ENCODE results near the gene KLHL28. TPM values are rescaled to one million over a fixed set of nuclear protein-coding genes. Genes with fewer than 3 reads are reported as not detected.

KLHL28 gene
- total and polyA plus RNA-seq, 2 donors (not counting 3 experiments of a cell fraction or from before 2014, with no cell fraction given): 2.9 to 7.3 TPM

GRCh38 chr14:44880791-44881190, 81.0 kb downstream of the KLHL28 start:
- Histone ChIP-seq H4K20me1 (replicated peaks; ENCODE audit: control insufficient read depth, extremely low read depth, insufficient read depth, low read length) (no peaks in the 10 kb centered on the region), H3K36me3 (ENCODE audit: control insufficient read depth in 2 of 2, extremely low read depth in 1 of 2, insufficient read depth in 2 of 2, low read length in 2 of 2) (no peaks in the 10 kb centered on the region), H3K4me1 (ENCODE audit: control insufficient read depth, extremely low read depth, insufficient read depth, low read length) (no peaks in the 10 kb centered on the region), H3K27ac (ENCODE audit: insufficient read depth, low read depth, low read length) (no peak overlapping the region), H3K79me2 (ENCODE audit: control insufficient read depth, insufficient read depth, low read length) (no peaks in the 10 kb centered on the region), H3K9me3 (replicated peaks; ENCODE audit: control insufficient read depth, insufficient read depth, low read length) (no peaks in the 10 kb centered on the region), H3K4me3 (replicated peaks in 1 of 3; ENCODE audit: insufficient read depth in 1 of 3, low read depth in 1 of 3, low read length in 3 of 3) (no peak overlapping the region), H3K27me3 (ENCODE audit: control insufficient read depth in 2 of 2, insufficient read depth in 2 of 2, low read length in 2 of 2) (no peaks in the 10 kb centered on the region), H2AFZ (ENCODE audit: low read depth, low read length) (no peak overlapping the region), H3K9ac (replicated peaks; ENCODE audit: extremely low read depth, insufficient read depth, low read length) (no peak overlapping the region), H3K9me1 (replicated peaks; ENCODE audit: control insufficient read depth, extremely low read depth, insufficient read depth, low read length) (no peaks in the 10 kb centered on the region), H3K4me2 (ENCODE audit: insufficient read depth, low read length) (no peak overlapping the region)
- intact Hi-C loops (cut with micrococcal nuclease): no loop called here
- BruUV-seq (replicated peaks): no TSS peak
- ChIA-PET POLR2A (no interaction called here), CTCF (no interaction called here)
- FAIRE-seq: no peak
- TF ChIP-seq POLR2A (IDR thresholded peaks at IDR 0.05; ENCODE audit: low read depth, low read length): no peak
- TF ChIP-seq GATA2 (IDR thresholded peaks at IDR 0.05; ENCODE audit: insufficient read depth, insufficient read length, low read depth, low read length): no peak
- no peak for TF ChIP-seq MAX (IDR thresholded peaks at IDR 0.05; ENCODE audit: insufficient read depth, insufficient read length)
- TF ChIP-seq JUN (IDR thresholded peaks at IDR 0.05; ENCODE audit: borderline replicate concordance, insufficient read depth, insufficient read length, low read depth): no peak
- no peak for TF ChIP-seq POLR2AphosphoS5 (IDR thresholded peaks at IDR 0.05; ENCODE audit: insufficient read depth, low read depth, low read length)
- TF ChIP-seq FOS (IDR thresholded peaks at IDR 0.05; ENCODE audit: borderline replicate concordance, insufficient read depth, low read length): no peak
- TF ChIP-seq CTCF (IDR thresholded peaks at IDR 0.05; ENCODE audit: extremely low read depth in 1 of 2, insufficient read depth in 1 of 2, low read depth in 1 of 2, low read length in 2 of 2): no peak
- TF ChIP-seq MYC (IDR thresholded peaks at IDR 0.05; ENCODE audit: low read depth, low read length): no peak
- TF ChIP-seq EZH2 (IDR thresholded peaks at IDR 0.05; ENCODE audit: borderline replicate concordance, low read depth, low read length, severe bottlenecking): no peak
- no peak for DNase-seq (ENCODE audit: low read depth, low spot score)
- dilution Hi-C loops (cut with MboI; ENCODE audit: extremely low pct_ligation_motif_present, low sequenced_read_pairs): no loop called here

Other genes with a start within 250 kb of the KLHL28 start
- 13.3 and 13.8 TPM in 2 replicates for gene TOGARAM1, start 243 bp upstream of the KLHL28 start, total RNA-seq
- gene TOGARAM1, start 243 bp upstream of the KLHL28 start, polyA plus RNA-seq: 3.2 and 4.2 TPM in 2 replicates
- gene PRPF39, start 122.2 kb upstream of the KLHL28 start, total RNA-seq: 36.3 and 44.4 TPM in 2 replicates
- 22.4 and 24.8 TPM in 2 replicates for gene PRPF39, start 122.2 kb upstream of the KLHL28 start, polyA plus RNA-seq
- 88.2 and 92.9 TPM in 2 replicates for gene FKBP3, start 172.5 kb upstream of the KLHL28 start, total RNA-seq
- 14.0 and 23.2 TPM in 2 replicates for gene FKBP3, start 172.5 kb upstream of the KLHL28 start, polyA plus RNA-seq
- 13.7 TPM in 2 replicates for gene FANCM, start 174.0 kb upstream of the KLHL28 start, total RNA-seq
- gene FANCM, start 174.0 kb upstream of the KLHL28 start, polyA plus RNA-seq: 2.2 and 2.5 TPM in 2 replicates

Measured in endothelial cell of umbilical vein (primary cell).